ENCODE data around the gene FBXW7.

The FBXW7 gene

GRCh38 chr4:152364883-152365282, 171.0 kb downstream of the FBXW7 start:
- Mint-ChIP-seq H3K4me1 (peaks cover 15% of the 10 kb centered on the region), H3K27ac (no peak overlapping the region), H3K36me3 (peaks cover 21% of the 10 kb centered on the region), H3K4me3 (no peak overlapping the region), H3K27me3 (no peaks in the 10 kb centered on the region), H3K9me3 (no peaks in the 10 kb centered on the region)
- ATAC-seq (ENCODE audit: low read depth) (no peak), DNase-seq (ENCODE audit: low spot score in 2 of 2) (no peak)

GRCh38 chr4:152364383-152364782, 171.5 kb downstream of the FBXW7 start:
- no peak for ATAC-seq (ENCODE audit: low read depth)
- Mint-ChIP-seq H3K4me1 (peaks cover 20% of the 10 kb centered on the region), H3K36me3 (peaks cover 23% of the 10 kb centered on the region), H3K4me3 (no peak overlapping the region), H3K27ac (no peak overlapping the region), H3K27me3 (no peaks in the 10 kb centered on the region), H3K9me3 (no peaks in the 10 kb centered on the region)
- no peak for DNase-seq (ENCODE audit: low spot score in 2 of 2)

- no peak overlapping the region for H3K27ac Mint-ChIP-seq
- DNase-seq (ENCODE audit: low spot score in 2 of 2) (no peak), ATAC-seq (ENCODE audit: low read depth) (no peak)
- peaks cover 23% of the 10 kb centered on the region for H3K36me3 Mint-ChIP-seq
- no peaks in the 10 kb centered on the region for H3K9me3 Mint-ChIP-seq
- H3K4me1 Mint-ChIP-seq: peaks cover 19% of the 10 kb centered on the region
- H3K27me3 Mint-ChIP-seq: no peaks in the 10 kb centered on the region
- no peak overlapping the region for H3K4me3 Mint-ChIP-seq
Observed at GRCh38 chr4:152363904-152364303, 172.0 kb downstream of the FBXW7 start.

GRCh38 chr4:152363086-152363485, 172.8 kb downstream of the FBXW7 start:
- peaks cover 19% of the 10 kb centered on the region for H3K4me1 Mint-ChIP-seq
- DNase-seq (ENCODE audit: low spot score in 2 of 2) (no peak), ATAC-seq (ENCODE audit: low read depth) (no peak)
- H3K36me3 Mint-ChIP-seq: peaks cover 22% of the 10 kb centered on the region
- no peak overlapping the region for H3K4me3 Mint-ChIP-seq
- H3K27me3 Mint-ChIP-seq: no peaks in the 10 kb centered on the region
- no peak overlapping the region for H3K27ac Mint-ChIP-seq
- H3K9me3 Mint-ChIP-seq: no peaks in the 10 kb centered on the region

- Mint-ChIP-seq H3K36me3 (peaks cover 5% of the 10 kb centered on the region), H3K9me3 (no peaks in the 10 kb centered on the region), H3K27ac (no peak overlapping the region), H3K27me3 (no peaks in the 10 kb centered on the region), H3K4me1 (peaks cover 18% of the 10 kb centered on the region), H3K4me3 (no peak overlapping the region)
- ATAC-seq (ENCODE audit: low read depth) (no peak), DNase-seq (ENCODE audit: low spot score in 2 of 2) (no peak)
Observed at GRCh38 chr4:152360045-152360410, 175.9 kb downstream of the FBXW7 start.

GRCh38 chr4:152359208-152360044, 176.5 kb downstream of the FBXW7 start:
- DNase-seq (ENCODE audit: low spot score in 2 of 2) (no peak), ATAC-seq (ENCODE audit: low read depth) (peak; percentile 56)
- Mint-ChIP-seq H3K36me3 (peaks cover 2% of the 10 kb centered on the region), H3K27ac (no peak overlapping the region), H3K9me3 (no peaks in the 10 kb centered on the region), H3K4me3 (no peak overlapping the region), H3K27me3 (no peaks in the 10 kb centered on the region), H3K4me1 (peaks cover 14% of the 10 kb centered on the region)

- ATAC-seq (ENCODE audit: low read depth) (no peak), DNase-seq (ENCODE audit: low spot score in 2 of 2) (no peak)
- no peak overlapping the region for H3K27ac Mint-ChIP-seq
- no peak overlapping the region for H3K4me3 Mint-ChIP-seq
- H3K36me3 Mint-ChIP-seq: peaks cover 2% of the 10 kb centered on the region
- no peaks in the 10 kb centered on the region for H3K27me3 Mint-ChIP-seq
- H3K4me1 Mint-ChIP-seq: peaks cover 23% of the 10 kb centered on the region
- no peaks in the 10 kb centered on the region for H3K9me3 Mint-ChIP-seq
Observed at GRCh38 chr4:152357206-152357605, 178.7 kb downstream of the FBXW7 start.

- no peak for DNase-seq (ENCODE audit: low spot score in 2 of 2)
- H3K27ac Mint-ChIP-seq: no peak overlapping the region
- no peaks in the 10 kb centered on the region for H3K27me3 Mint-ChIP-seq
- H3K4me1 Mint-ChIP-seq: peaks cover 24% of the 10 kb centered on the region
- no peak for ATAC-seq (ENCODE audit: low read depth)
- H3K36me3 Mint-ChIP-seq: peaks cover 2% of the 10 kb centered on the region
- no peaks in the 10 kb centered on the region for H3K9me3 Mint-ChIP-seq
- H3K4me3 Mint-ChIP-seq: no peak overlapping the region
Observed at GRCh38 chr4:152356428-152357034, 179.4 kb downstream of the FBXW7 start.

GRCh38 chr4:152352622-152353116, 183.2 kb downstream of the FBXW7 start:
- Mint-ChIP-seq H3K27me3 (no peaks in the 10 kb centered on the region), H3K9me3 (no peaks in the 10 kb centered on the region), H3K4me1 (peaks cover 14% of the 10 kb centered on the region), H3K27ac (peak overlapping the region; percentile 19), H3K36me3 (no peaks in the 10 kb centered on the region), H3K4me3 (peak overlapping the region; percentile 15)
- no peak for DNase-seq (ENCODE audit: low spot score in 2 of 2)
- ATAC-seq (ENCODE audit: low read depth): peak; percentile 49

- DNase-seq (ENCODE audit: low spot score in 2 of 2) (no peak), ATAC-seq (ENCODE audit: low read depth) (no peak)
- Mint-ChIP-seq H3K36me3 (no peaks in the 10 kb centered on the region), H3K27ac (peak overlapping the region; percentile 19), H3K4me3 (peak overlapping the region; percentile 15), H3K9me3 (no peaks in the 10 kb centered on the region), H3K4me1 (peaks cover 14% of the 10 kb centered on the region), H3K27me3 (no peaks in the 10 kb centered on the region)
Observed at GRCh38 chr4:152352215-152352614, 183.7 kb downstream of the FBXW7 start.

GRCh38 chr4:152351080-152351479, 184.8 kb downstream of the FBXW7 start:
- ATAC-seq (ENCODE audit: low read depth): no peak
- H3K4me3 Mint-ChIP-seq: no peak overlapping the region
- H3K27me3 Mint-ChIP-seq: no peaks in the 10 kb centered on the region
- no peaks in the 10 kb centered on the region for H3K9me3 Mint-ChIP-seq
- peaks cover 8% of the 10 kb centered on the region for H3K36me3 Mint-ChIP-seq
- DNase-seq (ENCODE audit: low spot score in 2 of 2): no peak
- peaks cover 14% of the 10 kb centered on the region for H3K4me1 Mint-ChIP-seq
- no peak overlapping the region for H3K27ac Mint-ChIP-seq

GRCh38 chr4:152348670-152349069, 187.2 kb downstream of the FBXW7 start:
- H3K27ac Mint-ChIP-seq: no peak overlapping the region
- DNase-seq (ENCODE audit: low spot score in 2 of 2): no peak

GRCh38 chr4:152346979-152347378, 188.9 kb downstream of the FBXW7 start:
- DNase-seq (ENCODE audit: low spot score in 2 of 2) (no peak), ATAC-seq (ENCODE audit: low read depth) (no peak)
- no peak overlapping the region for H3K4me3 Mint-ChIP-seq
- no peaks in the 10 kb centered on the region for H3K27me3 Mint-ChIP-seq
- no peak overlapping the region for H3K27ac Mint-ChIP-seq
- H3K4me1 Mint-ChIP-seq: no peaks in the 10 kb centered on the region
- H3K36me3 Mint-ChIP-seq: peaks cover 10% of the 10 kb centered on the region
- no peaks in the 10 kb centered on the region for H3K9me3 Mint-ChIP-seq

More at GRCh38 chr4:152348670-152349069, 187.2 kb downstream of the FBXW7 start:
- Mint-ChIP-seq H3K4me3 (no peak overlapping the region), H3K27me3 (no peaks in the 10 kb centered on the region), H3K36me3 (peaks cover 9% of the 10 kb centered on the region), H3K9me3 (no peaks in the 10 kb centered on the region), H3K4me1 (peaks cover 8% of the 10 kb centered on the region)
- no peak for ATAC-seq (ENCODE audit: low read depth)

- no peaks in the 10 kb centered on the region for H3K4me1 Mint-ChIP-seq
- DNase-seq (ENCODE audit: low spot score in 2 of 2): no peak
- no peak overlapping the region for H3K27ac Mint-ChIP-seq
- no peak for ATAC-seq (ENCODE audit: low read depth)
- H3K4me3 Mint-ChIP-seq: no peak overlapping the region
- H3K36me3 Mint-ChIP-seq: peaks cover 11% of the 10 kb centered on the region
- H3K9me3 Mint-ChIP-seq: no peaks in the 10 kb centered on the region
- no peaks in the 10 kb centered on the region for H3K27me3 Mint-ChIP-seq
Observed at GRCh38 chr4:152346526-152346925, 189.4 kb downstream of the FBXW7 start.

All from memory B cell (primary cell).